Right lobe of liver (tissue), 4 donors: ENCODE data around the gene CELSR1.

ENCODE experiments used
- POLR2A ChIP-seq: fragments of 450-650 bp; IDR thresholded peaks from one replicate; pipeline ENCODE4 v1.6.1; 2017; ENCODE audit warnings: antibody characterized with exemption, mild to moderate bottlenecking
- TF ChIP-seq, protein P1 (sequence below), 4 donors: fragments of 200-600 bp in 3 of 4; fragments of 450-650 bp in 1 of 4; IDR thresholded peaks; one replicate each; pipeline versions ENCODE4 v1.5.1 to v1.8.0; 2016 to 2022; ENCODE audit warnings: antibody characterized with exemption in 4 of 4, mild to moderate bottlenecking in 2 of 4
- donor health status: DM: no; HTN: no; CAD: no.
- donor health status: DM: no; HTN: no; CAD: no.
- donor health status: DM: no; HTN: yes; CAD: no.

DNA sequence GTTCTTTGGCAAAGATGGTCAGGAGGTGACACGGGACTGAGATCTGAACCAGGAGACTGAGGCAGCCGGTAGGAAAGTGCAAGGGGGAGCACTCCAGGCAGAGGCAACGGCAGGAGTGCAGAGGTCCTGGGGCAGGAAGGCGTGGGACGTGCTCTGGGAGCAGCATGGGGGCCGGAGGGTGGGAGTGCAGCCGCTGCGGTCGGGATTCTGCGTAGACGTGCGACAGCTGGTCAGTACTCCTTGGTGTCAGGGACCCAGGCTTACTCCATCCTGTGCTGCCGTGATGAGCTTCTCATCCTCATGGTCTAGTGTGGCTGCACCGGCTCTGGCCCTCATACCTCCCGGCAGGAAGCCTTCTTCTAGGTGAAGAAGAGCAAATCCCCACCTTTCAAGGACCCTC is 218.8 kb downstream of the CELSR1 start:
- TF ChIP-seq, protein P1, sequence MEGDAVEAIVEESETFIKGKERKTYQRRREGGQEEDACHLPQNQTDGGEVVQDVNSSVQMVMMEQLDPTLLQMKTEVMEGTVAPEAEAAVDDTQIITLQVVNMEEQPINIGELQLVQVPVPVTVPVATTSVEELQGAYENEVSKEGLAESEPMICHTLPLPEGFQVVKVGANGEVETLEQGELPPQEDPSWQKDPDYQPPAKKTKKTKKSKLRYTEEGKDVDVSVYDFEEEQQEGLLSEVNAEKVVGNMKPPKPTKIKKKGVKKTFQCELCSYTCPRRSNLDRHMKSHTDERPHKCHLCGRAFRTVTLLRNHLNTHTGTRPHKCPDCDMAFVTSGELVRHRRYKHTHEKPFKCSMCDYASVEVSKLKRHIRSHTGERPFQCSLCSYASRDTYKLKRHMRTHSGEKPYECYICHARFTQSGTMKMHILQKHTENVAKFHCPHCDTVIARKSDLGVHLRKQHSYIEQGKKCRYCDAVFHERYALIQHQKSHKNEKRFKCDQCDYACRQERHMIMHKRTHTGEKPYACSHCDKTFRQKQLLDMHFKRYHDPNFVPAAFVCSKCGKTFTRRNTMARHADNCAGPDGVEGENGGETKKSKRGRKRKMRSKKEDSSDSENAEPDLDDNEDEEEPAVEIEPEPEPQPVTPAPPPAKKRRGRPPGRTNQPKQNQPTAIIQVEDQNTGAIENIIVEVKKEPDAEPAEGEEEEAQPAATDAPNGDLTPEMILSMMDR (IDR thresholded peaks at IDR 0.05), result no peak
- no peak for TF ChIP-seq POLR2A
